Upper lobe of left lung (tissue), 4 donors: ENCODE measurements around the gene MED14.

Source experiments
- CTCF ChIP-seq, 6 experiments: fragments of 450-650 bp in 4 of 6; fragments of 200-600 bp in 2 of 6; sonication (generic) in 2 of 6; IDR thresholded peaks; one replicate each; pipeline ENCODE4 v1.5.1; 2016 to 2019; ENCODE audit warnings: antibody characterized with exemption in 6 of 6
- POLR2AphosphoS5 ChIP-seq, 2 donors: sonication (generic); formaldehyde crosslinking; IDR thresholded peaks; one replicate each; pipeline ENCODE4 v1.5.1; 2017; ENCODE audit warnings: antibody characterized with exemption in 2 of 2

GRCh38 chrX:40684092-40684491 lies 51.2 kb downstream of the MED14 start:
- TF ChIP-seq CTCF (IDR thresholded peaks at IDR 0.05) = no peak
- no peak for TF ChIP-seq POLR2AphosphoS5 (IDR thresholded peaks at IDR 0.05)
